ENCODE results near the gene AEBP1. TPM values are rescaled to one million over a fixed set of nuclear protein-coding genes. Genes with fewer than 3 reads are reported as not detected.

The AEBP1 gene
- polyA plus RNA-seq, 4 donors, result 64.8 to 169 (median 78.0) TPM

DNA sequence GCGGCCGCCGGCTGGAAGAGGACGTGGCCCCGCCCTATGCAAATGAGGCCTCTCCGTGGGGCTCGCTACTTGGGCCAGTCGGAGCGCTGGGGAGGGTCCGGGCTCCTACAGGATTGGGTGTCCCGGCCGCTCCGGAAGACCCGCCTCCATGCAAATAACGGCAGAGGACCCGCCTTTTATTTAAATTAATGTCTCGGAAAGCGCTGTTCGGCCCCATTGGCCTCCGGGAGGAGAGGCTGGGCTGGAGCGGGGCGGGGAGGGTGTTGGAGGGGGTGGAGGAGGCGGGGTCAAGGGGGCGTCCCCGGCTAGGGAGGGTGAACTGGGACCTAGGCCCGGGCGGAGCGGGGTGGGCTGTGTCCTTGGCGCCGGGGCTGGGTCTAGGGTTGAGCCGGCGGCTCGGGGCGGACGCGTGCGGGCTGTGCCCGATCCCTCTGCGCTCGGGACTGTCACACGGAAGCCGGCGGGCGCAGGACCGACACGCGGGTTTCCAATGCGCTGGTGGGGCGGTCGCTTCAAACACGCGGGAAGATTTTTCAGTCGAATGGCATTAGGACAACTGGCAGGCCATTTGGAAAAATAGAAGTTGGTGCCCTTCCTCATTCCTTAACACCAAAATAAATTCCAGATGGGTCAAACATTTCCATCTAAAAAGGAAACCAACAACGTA lies 21.5 kb upstream of the AEBP1 start:
- DNase-seq (ENCODE audit: low read depth in 4 of 4, low spot score in 3 of 4), result peak; percentile 92 to 97 (median 94)

DNA sequence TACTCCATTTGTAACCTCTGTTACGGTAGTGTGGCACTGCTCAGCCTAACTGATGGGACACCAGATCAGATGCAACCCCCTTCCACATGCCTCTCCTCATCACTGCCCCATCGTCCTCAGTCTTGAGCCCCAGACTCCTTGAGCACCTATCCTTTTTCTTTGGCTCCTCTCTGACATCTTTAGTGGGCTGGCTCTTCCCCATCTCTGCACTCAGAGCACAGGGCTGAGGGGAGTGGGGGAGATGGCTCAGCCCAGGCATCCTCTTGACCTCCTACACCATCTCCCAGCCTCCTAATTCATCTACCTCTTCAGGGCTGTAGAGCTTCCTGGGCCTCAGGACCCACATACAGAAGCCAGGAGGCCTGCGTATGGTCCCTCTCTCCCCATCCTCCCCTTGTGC lies 20.3 kb upstream of the AEBP1 start:
- DNase-seq (ENCODE audit: low read depth in 4 of 4, low spot score in 3 of 4), result no peak

DNA sequence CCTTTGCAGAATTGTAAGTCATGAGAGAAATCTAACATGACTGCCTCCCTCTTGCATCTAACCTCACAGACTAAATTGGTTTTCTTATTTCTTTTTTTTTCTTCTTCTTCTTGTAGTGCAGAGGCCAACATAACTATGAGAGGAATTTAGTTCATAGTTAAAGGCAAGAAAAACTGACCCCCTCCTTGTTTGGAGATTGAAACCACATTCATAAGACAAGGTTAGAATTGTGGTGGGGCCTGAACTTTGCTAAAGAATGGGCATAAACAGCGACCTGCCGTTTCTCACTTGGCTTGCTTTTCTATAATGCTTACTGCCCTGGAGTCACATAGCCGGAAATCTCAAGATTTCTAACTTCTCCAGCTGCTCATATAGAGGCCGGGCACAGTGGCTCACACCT lies 19.4 kb upstream of the AEBP1 start:
- no peak for DNase-seq (ENCODE audit: low read depth in 4 of 4, low spot score in 3 of 4)

DNA sequence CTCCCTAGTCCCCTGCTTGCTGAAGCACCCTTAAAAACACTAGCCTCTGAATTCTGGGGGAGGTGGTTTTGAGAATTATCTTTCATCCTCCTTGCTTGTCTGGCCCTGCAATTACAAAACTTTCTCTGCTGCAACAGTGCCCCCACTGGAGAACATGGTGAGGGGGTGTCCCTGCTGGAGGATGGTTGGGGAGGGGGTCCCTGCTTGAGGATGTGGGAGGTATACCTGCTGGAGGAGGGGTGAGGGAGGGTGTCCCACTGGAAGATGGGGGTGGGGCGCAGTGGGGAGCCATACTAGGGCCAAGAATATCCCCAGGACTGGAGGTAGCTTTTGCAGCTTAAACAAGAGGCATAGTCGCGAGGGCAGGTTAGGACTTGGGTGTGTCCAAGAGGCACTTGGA lies 18.6 kb upstream of the AEBP1 start:
- no peak for DNase-seq (ENCODE audit: low read depth in 4 of 4, low spot score in 3 of 4)

DNA sequence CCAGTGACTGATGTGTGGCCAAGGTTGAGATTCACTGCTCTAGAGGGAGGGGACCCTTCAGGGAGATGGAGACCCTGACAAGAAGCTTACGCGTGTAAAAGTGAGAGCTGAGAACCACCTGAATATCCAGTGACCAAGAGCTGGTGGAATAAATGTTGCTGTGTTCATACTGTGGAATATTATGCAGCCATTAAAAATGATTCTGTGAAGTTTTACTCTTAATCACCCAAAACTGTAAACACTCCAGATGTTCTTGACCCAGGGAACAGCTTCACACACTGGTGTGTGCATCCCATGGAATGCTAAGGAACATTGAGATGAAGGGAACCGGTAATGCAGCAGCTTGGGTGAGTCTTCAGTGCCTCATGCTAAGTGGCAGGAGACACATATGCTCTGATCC lies 17.5 kb upstream of the AEBP1 start:
- DNase-seq (ENCODE audit: low read depth in 4 of 4, low spot score in 3 of 4), result no peak

DNA sequence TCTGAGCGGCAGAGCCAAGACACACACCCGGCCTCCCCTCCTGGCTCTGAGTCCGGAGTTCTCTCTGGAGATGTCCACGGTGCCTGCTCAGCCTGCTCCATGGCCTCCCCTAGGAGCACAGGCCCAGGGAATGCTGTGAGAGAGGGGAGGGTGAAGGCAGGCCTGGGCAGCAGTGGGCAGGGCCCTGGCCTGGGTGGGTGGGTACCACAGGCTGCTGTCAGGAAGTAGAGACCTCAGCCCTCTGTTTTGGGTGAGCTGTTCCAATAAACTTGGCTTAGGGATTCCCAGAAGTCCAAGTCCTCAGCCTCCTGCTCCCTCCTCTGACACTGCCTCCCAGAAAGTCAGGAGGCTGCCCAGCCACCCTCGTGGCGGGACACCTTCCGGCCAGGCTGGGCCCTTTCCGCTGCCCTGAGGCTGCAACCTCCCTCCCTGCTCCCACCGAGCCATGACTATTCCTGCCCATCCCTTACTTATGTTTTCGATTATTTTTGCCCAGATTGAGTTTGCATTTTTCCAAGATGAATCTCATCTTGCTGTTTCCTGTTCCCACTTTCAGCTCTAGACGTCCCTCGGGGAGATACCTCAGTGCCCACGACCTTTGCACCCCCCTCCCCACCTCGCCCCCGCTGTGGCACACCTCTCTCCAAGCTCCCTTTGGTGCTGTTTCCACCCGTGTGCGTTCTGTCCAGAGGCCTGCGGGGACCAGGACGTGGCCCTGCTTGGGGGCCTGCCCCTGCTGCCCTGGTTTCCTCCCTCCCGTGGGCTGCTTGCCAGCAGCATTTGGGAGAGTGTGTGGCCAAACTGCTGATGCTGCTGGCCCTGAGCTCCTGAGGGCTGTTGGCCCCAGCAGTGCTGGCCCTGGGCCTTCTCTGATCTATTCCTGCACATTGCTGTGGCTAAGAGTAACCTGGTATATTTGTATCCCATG lies 16.0 kb upstream of the AEBP1 start:
- no peak for DNase-seq (ENCODE audit: low read depth in 4 of 4, low spot score in 3 of 4)

DNA sequence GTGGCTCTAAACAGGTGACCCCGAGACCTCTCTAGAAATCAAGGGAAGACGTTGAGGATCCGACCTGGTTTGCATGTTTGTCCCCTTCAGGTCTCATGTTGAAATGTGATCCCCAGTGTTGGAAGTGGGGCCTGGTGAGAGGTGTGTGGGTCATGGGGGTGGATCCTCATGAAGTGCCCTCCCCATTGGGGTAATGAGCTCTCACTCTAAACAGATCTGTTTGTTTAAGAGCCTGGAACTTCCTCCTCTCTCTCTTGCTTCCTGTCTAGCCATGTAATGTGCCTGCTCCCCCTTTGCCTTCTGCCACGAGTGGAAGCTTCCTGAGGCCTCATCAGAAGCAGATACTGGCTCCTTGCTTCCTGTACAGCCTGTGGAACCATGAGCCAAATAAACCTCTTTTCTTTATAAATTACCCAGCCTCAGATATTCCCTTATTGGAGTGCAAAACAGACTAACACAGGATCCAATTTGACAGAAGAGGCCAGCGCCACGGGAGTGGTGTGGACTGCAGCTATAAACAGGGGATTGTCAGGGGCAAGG lies 11.0 kb upstream of the AEBP1 start:
- DNase-seq (ENCODE audit: low read depth in 4 of 4, low spot score in 3 of 4), result no peak

DNA sequence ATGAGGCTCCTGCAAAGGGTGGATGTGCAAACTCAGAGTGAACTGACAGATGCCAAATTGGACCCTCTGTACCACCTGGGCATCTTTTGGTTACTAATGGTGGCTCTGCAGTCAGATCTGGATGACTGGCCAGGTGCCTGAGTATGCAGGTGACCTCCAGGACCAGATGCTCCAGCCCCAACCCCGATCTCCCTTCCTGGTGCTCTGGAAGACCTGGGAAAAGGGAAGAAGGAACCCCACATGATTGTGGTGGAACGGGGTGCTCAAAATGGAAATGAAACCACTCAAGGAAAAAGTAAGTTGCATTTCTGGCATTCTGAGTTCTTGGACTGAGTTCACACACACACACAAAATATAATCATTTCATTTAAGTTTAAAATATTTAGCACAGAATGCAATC lies 9.8 kb upstream of the AEBP1 start:
- DNase-seq (ENCODE audit: low read depth in 4 of 4, low spot score in 3 of 4), result no peak

DNA sequence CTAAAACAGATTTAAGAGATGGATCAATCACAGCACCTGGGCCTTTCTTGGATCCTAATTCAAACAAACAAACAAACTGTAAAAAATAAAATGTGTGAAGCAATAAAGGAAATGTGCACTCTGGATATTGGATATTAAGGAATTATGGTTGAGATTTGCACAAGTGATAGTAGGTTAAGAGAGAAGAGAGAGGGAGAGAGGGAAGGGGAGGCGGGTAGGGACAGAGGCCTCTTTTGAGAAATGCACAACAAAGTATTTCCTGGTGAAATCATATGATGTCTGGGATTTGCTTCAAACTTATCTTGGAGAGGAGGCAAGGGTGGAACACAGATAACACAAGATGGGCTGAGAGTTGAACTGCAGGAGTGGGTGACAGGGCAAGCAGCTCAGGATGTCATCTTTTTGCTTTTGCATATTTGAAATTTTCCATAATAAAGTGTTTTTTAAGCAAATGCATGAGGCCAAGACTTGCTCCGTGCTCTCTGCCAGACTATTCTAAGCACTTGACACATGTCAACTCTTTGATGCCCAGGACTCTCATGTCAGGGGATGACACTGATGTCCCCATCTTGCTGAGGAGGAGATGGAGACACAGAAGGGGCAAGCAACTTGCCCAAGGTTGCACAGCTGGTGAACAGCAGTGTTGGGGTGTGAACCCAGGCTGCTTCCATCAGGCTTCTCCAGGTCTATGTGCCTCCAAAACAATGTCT lies 9.1 kb upstream of the AEBP1 start:
- no peak for DNase-seq (ENCODE audit: low read depth in 4 of 4, low spot score in 3 of 4)

DNA sequence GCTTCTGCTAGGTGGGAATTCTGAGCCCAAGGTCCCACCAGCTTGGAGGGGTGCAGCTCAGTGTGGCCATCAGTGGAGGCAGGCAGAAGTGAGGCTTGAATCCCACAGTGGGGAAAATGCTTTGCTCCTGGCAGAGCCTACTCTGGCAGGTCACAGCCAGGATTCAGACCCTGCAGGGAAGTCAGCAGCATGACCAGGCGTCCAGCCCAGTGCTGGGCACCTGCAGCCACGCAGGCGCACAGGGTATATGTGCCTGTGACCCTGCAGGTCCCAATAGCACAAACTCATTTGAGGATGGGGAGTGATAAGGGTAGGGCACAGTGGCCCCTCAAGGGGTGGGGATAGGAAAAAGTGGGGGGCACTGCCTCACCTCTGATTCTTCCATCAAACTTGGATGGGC lies 8.4 kb upstream of the AEBP1 start:
- DNase-seq (ENCODE audit: low read depth in 4 of 4, low spot score in 3 of 4), result no peak

DNA sequence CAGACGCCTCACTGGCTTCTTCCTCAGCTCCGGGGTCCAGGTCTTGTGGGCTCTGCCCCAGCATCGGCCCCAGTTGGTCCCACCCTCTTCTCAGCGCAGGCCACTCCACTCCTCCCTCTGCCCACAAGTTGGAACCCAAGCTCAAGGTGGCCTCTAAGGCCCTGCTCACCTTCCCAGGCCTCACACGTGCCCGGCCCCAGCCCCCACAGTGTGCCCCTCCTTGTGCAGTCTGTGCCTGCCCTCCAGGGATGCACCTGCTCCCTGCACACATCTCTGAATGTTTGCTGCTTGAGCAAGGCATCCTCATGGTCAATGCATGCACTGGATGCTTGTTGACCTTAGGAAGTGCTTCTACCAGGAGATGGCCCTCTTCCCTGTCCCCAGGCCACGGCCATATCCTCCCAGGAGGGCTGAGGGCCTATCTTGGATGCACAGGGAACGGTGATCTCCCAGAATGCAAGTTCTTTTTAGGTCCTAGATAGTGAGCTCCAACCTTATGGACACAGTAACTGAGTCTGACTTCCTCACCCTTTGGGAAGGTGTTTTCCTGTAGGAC lies 7.7 kb upstream of the AEBP1 start:
- DNase-seq (ENCODE audit: low read depth in 4 of 4, low spot score in 3 of 4), result no peak

DNA sequence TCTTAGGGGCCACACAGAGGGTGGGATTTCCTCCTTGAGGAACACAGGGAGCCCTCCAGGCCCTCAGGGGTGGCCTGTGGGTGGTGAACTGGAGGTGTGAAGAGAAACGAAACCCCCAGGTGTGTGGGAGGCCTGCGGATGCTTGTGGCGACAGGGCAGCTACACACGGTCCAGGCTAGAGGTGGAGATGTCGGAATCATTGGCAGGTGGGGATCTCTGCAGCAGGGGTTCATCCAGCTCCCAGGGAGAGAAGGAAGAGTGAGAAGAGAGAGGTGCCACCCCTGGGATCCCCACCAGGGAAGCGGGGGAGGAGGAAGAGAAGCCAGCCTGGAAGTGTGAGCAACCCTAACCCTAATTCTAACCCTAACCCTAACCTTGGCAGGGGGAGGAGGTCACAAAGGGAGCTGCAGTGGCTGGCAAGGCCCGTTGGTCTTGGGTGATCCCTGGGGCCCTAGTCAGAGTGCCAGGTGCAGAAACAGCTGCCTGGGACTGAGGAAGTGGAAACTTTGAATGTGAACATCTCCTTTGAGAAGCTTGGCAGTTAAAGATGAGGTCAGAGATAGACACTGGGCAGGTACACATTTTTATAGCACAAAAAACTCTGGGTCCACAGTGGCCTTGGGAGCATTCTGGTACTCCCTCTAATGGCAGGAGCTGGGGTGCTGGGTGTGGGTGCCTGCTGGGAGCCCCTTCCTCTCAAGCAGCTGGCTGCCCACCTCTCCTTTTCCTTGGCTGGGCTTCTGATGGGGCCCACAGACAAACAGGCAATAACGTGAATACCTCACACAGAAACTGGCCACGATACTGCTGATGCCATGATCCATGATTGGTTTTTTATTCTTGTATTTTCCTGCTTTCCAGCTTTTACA lies 6.8 kb upstream of the AEBP1 start:
- DNase-seq (ENCODE audit: low read depth in 4 of 4, low spot score in 3 of 4), result no peak

DNA sequence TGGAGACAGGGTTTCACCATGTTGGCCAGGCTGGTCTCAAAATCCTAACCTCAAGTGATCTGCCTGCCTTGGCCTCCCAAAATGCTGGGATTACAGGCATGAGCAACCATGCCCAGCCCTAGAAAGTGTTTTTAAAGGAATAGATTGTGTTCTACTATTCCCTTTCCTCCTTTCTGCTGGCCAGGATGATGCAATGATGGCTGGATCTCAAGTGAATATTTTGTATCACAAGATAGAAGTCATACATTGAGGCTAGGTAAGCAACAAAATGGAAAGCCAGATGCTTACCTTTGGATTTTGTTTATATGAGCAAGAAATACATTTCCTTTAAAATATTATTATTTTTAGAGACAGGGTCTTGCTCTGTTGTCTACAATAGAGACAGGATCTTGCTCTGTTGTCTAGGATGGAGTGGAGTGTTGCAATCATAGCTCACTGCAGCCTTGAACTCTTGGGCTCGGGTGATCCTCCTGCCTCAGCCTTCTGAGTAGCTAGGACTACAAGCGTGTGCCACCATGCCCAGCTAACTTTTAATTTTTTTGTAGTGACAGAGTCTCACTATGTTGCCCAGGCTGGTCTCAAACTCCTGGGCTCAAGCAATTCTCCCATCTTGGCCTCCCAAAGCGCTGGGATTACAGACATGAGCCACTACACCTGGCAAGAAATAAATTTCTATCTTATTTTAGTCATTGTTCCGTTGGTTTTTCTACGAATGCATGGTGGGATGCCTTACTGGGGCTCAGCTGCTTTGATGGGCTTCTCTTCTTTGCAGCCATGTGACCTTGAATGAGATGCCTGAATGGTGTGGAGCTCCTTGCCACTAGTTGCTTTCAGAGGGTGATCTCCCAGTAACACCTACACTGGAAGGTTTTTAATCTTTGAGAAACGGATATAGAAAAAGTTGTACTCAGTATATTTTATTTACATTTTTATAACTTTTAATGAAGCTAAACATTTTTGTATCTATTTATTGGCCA lies 5.8 kb upstream of the AEBP1 start:
- no peak for DNase-seq (ENCODE audit: low read depth in 4 of 4, low spot score in 3 of 4)

DNA sequence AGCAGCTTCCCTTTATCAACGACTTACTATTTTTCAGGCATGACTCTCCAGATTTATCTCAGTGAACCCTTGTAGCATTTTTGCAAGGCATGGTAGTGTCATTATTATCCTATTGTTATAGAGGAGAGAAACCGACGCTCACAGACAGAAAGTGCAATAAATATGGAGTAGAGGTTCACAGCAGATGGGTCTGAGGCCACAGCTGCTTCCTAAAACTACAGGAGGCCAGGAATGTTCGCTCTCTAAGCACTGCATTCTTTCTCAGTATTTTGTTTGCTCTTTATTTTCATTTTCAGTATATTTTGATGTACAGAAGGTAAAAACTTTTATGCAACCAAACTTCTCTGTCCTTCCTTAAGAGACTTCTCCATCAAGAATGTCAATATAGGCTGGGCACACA lies 4.5 kb upstream of the AEBP1 start:
- no peak for DNase-seq (ENCODE audit: low read depth in 4 of 4, low spot score in 3 of 4)

DNA sequence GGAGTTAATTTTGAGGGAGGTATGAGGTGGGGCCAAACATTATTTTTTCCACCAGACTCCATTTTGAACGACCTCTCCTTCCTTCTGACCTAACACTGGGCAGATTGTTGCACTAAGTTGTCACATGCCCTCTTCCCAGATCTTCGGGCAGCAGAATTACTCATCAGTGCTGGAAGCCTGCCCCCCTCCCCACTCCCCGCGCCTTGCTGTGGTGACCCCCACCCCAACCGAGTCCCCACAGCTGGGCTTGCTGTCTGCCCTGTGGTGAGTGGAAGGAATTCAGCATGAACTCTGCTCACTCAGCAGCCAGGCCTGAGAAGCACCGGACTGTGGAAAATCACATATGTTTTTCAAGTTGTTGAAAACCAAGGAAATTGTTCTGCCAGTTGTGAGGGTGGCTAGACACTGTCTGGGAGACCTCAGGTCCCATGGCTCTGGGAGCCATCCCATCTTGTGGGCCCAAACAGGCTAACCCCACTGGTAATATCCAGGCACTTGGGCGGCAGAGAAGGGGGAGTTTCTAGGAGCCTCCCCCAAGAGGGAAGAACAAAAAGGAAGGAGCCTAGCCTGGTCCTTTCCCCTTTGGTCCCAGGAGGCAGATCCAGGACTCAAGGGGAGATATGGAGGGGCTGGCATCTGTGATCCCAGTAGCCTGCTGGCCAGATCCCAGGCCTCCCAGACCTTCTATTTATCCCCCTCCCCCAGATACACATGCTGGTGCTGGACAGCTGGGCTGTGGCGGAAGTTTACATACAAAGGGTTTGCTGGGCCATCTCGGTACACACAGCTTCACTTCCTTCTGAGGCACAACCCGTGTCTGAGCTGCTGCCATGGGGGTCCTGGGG lies 3.5 kb upstream of the AEBP1 start:
- DNase-seq (ENCODE audit: low read depth in 4 of 4, low spot score in 3 of 4), result no peak

DNA sequence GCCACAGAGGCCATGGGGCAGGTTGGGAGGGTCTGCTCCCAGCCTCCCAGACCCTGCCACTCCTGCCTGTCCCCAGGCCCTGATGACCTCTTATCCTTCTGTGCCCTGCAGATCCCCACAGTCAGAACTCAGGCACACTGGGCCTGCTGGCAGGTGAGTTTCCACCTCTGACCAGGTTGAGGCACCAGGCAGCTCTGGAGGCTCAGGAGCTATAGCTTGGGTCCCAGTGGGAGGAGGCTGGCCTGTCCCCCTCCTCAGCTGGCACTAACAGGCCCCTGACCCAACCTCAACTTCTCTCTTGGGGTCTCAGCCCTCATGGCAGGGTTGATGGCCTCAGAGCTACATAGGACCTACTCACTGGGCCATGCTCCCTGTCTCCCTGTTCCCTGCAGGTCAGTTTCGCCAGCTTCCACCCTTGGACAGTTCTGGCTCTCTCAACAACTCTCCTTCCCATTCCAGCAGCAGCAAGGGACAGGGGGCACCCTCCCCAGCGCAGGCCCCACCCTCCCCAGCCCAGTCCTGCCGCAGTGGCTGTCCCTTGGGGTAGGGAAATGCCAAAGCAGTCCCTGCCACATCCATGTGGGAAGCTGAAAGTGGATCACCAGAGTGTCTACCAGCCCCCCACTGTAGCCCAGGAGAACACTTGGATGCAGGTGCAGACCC lies 2.7 kb upstream of the AEBP1 start:
- no peak for DNase-seq (ENCODE audit: low read depth in 4 of 4, low spot score in 3 of 4)

All from left renal pelvis (tissue), 4 donors.